NCI-H1105 (cell line): ENCODE results near the gene TXNRD2.

Experiments
- DNase-seq: peaks from one replicate; lab custom pipeline; 2025; lab: John Stamatoyannopoulos, UW

The TXNRD2 gene

GRCh38 chr22:19904935-19905334 is 36.7 kb downstream of the TXNRD2 start:
- no peak for DNase-seq

- no peak for DNase-seq
Observed at GRCh38 chr22:19904174-19904856, 37.3 kb downstream of the TXNRD2 start.

GRCh38 chr22:19903513-19903912 is 38.1 kb downstream of the TXNRD2 start:
- DNase-seq: no peak

- no peak for DNase-seq
Observed at GRCh38 chr22:19903031-19903430, 38.6 kb downstream of the TXNRD2 start.

- DNase-seq: peak; percentile 24
Observed at GRCh38 chr22:19902245-19902715, 39.3 kb downstream of the TXNRD2 start.

- DNase-seq: no peak
Observed at GRCh38 chr22:19901577-19902244, 39.9 kb downstream of the TXNRD2 start.

- DNase-seq: no peak
Observed at GRCh38 chr22:19900707-19901436, 40.7 kb downstream of the TXNRD2 start.

GRCh38 chr22:19898831-19899567 is 42.6 kb downstream of the TXNRD2 start:
- no peak for DNase-seq

- DNase-seq: no peak
Observed at GRCh38 chr22:19898145-19898544, 43.5 kb downstream of the TXNRD2 start.

- DNase-seq: no peak
Observed at GRCh38 chr22:19897726-19898125, 43.9 kb downstream of the TXNRD2 start.

- no peak for DNase-seq
Observed at GRCh38 chr22:19896665-19897355, 44.8 kb downstream of the TXNRD2 start.

- DNase-seq: no peak
Observed at GRCh38 chr22:19895160-19895849, 46.3 kb downstream of the TXNRD2 start.

GRCh38 chr22:19893363-19893762 is 48.3 kb downstream of the TXNRD2 start:
- no peak for DNase-seq

GRCh38 chr22:19892925-19893324 is 48.7 kb downstream of the TXNRD2 start:
- DNase-seq: no peak

- peak; percentile 40 for DNase-seq
Observed at GRCh38 chr22:19892257-19892879, 49.2 kb downstream of the TXNRD2 start.

GRCh38 chr22:19891317-19892256 is 50.0 kb downstream of the TXNRD2 start:
- DNase-seq: peak; percentile 78

- no peak for DNase-seq
Observed at GRCh38 chr22:19890502-19891316, 50.9 kb downstream of the TXNRD2 start.

GRCh38 chr22:19889951-19890350 is 51.7 kb downstream of the TXNRD2 start:
- no peak for DNase-seq
